Loucy (cell line): ENCODE measurements around the gene PLEK.

ENCODE experiments used
- EZH2phosphoT487 ChIP-seq: fragments of 200-600 bp; IDR thresholded peaks from 2 replicates; pipeline ENCODE4 v1.6.1; 2018; ENCODE audit warnings: antibody characterized with exemption, mild to moderate bottlenecking, moderate library complexity, borderline replicate concordance
- TF ChIP-seq, protein P1 (sequence below): fragments of 200-600 bp; sonication (generic); conservative IDR thresholded peaks from 2 replicates; pipeline ENCODE4 v1.5.1; 2014; ENCODE audit warnings: mild to moderate bottlenecking, antibody characterized with exemption, low read length

DNA sequence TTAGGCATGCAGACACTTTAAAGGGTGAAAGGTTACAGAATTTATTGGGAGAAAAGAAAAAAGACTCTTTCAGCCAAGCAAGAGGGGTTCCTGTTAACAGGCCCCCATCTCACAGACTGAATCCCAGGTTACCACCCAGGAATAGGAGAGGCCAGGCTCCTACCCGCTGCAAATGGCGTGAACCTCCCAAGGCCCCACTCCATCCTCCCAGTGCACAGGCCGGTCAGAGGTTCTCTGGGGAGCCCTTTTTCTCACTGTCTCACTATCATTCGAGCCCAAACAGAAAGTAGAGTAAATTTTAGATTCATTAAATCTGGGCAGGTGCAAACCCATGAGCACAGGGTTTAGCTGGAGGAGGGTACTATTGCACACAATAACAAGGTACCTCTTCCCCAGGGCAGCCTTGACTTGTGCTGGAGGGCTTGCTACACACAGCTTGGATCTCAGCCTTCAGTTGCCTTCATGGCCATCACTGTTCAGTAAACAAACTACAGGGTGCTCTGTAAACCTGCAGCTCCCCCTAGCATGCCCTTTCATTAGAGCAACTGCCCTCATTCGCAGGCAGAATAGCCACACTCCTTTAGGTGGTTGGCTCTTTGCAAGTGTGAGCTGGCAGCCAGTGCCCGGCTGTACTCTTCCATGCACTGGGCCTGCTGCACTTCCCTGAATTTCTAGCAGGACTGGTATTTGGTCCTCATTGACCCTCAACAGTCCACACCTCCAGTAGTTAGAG, 7.3 kb upstream of the PLEK start:
- TF ChIP-seq, protein P1, sequence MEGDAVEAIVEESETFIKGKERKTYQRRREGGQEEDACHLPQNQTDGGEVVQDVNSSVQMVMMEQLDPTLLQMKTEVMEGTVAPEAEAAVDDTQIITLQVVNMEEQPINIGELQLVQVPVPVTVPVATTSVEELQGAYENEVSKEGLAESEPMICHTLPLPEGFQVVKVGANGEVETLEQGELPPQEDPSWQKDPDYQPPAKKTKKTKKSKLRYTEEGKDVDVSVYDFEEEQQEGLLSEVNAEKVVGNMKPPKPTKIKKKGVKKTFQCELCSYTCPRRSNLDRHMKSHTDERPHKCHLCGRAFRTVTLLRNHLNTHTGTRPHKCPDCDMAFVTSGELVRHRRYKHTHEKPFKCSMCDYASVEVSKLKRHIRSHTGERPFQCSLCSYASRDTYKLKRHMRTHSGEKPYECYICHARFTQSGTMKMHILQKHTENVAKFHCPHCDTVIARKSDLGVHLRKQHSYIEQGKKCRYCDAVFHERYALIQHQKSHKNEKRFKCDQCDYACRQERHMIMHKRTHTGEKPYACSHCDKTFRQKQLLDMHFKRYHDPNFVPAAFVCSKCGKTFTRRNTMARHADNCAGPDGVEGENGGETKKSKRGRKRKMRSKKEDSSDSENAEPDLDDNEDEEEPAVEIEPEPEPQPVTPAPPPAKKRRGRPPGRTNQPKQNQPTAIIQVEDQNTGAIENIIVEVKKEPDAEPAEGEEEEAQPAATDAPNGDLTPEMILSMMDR: peak; percentile 78
- no peak for TF ChIP-seq EZH2phosphoT487
